GM23338 (cell line): ENCODE results near the gene SLBP. TPM values are rescaled to one million over a fixed set of nuclear protein-coding genes. Genes with fewer than 3 reads are reported as not detected.

Experiments used
- ATAC-seq: fragments of 200-7000 bp; cut with Tn5 transposase; 3 replicates; pipeline ENCODE4 v1.9.1; 2020
- DNase-seq: peaks from one replicate; pipeline ENCODE4 v3.0.0-alpha.2; 2015; ENCODE audit warnings: low spot score
- H2AFZ ChIP-seq: fragments of 200-600 bp; sonication (generic); 2 replicates; pipeline ENCODE4 v1.8.0; 2016; ENCODE audit warnings: antibody characterized with exemption, mild to moderate bottlenecking, moderate library complexity
- H3F3A ChIP-seq: fragments of 200-600 bp; sonication (generic); replicated peaks from 2 replicates; pipeline ENCODE4 v1.8.0; 2017; ENCODE audit warnings: antibody characterized with exemption, mixed run types, low read depth
- H3K27ac ChIP-seq: fragments of 200-600 bp; sonication (generic); 2 replicates; pipeline ENCODE4 v1.6.1; 2016; ENCODE audit warnings: low read depth
- H3K27me3 ChIP-seq: fragments of 200-600 bp; sonication (generic); 2 replicates; pipeline ENCODE4 v1.8.0; 2016; ENCODE audit warnings: mild to moderate bottlenecking, mixed run types, moderate library complexity; ENCODE audit not compliant: insufficient read depth
- H3K36me3 ChIP-seq: fragments of 200-600 bp; sonication (generic); 2 replicates; pipeline ENCODE4 v1.8.0; 2016; ENCODE audit warnings: mild to moderate bottlenecking; ENCODE audit not compliant: insufficient read depth
- H3K4me1 ChIP-seq: fragments of 200-600 bp; sonication (generic); 2 replicates; pipeline ENCODE4 v1.8.0; 2016; ENCODE audit warnings: mild to moderate bottlenecking, moderate library complexity; ENCODE audit not compliant: insufficient read depth
- H3K4me2 ChIP-seq: fragments of 200-600 bp; sonication (generic); 2 replicates; pipeline ENCODE4 v1.7.1; 2017; ENCODE audit warnings: mixed run types
- H3K4me3 ChIP-seq: fragments of 200-600 bp; sonication (generic); 2 replicates; pipeline ENCODE4 v1.6.1; 2016; ENCODE audit warnings: mixed run types
- H3K79me2 ChIP-seq: fragments of 200-600 bp; sonication (generic); replicated peaks from 2 replicates; pipeline ENCODE4 v1.8.0; 2017; ENCODE audit warnings: mild to moderate bottlenecking; ENCODE audit not compliant: insufficient read depth
- H3K9me2 ChIP-seq: fragments of 200-600 bp; sonication (generic); 2 replicates; pipeline ENCODE4 v1.8.0; 2017; ENCODE audit not compliant: insufficient read depth
- H4K20me1 ChIP-seq: fragments of 200-600 bp; sonication (generic); replicated peaks from 2 replicates; pipeline ENCODE4 v1.8.0; 2017; ENCODE audit warnings: mild to moderate bottlenecking; ENCODE audit not compliant: insufficient read depth
- H3K27ac Mint-ChIP-seq: 2 replicates; pipeline ENCODE4 v1.8.0; 2020; ENCODE audit warnings: inconsistent platforms, mild to moderate bottlenecking, moderate library complexity, mixed read lengths
- H3K27me3 Mint-ChIP-seq: 3 replicates; pipeline ENCODE4 v1.8.0; 2022; ENCODE audit warnings: low read depth, mild to moderate bottlenecking, moderate library complexity, mixed read lengths, inconsistent platforms; ENCODE audit not compliant: insufficient read depth, poor library complexity
- H3K36me3 Mint-ChIP-seq: 3 replicates; pipeline ENCODE4 v1.8.0; 2021; ENCODE audit warnings: low read depth, mild to moderate bottlenecking, inconsistent platforms, moderate library complexity, mixed read lengths
- H3K4me1 Mint-ChIP-seq: 3 replicates; pipeline ENCODE4 v1.8.0; 2020; ENCODE audit warnings: mild to moderate bottlenecking, inconsistent platforms, mixed read lengths
- H3K4me3 Mint-ChIP-seq: 3 replicates; pipeline ENCODE4 v1.8.0; 2021; ENCODE audit warnings: moderate library complexity, mild to moderate bottlenecking, inconsistent platforms, mixed read lengths
- H3K9me3 Mint-ChIP-seq: 3 replicates; pipeline ENCODE4 v1.8.0; 2020; ENCODE audit warnings: moderate library complexity, mild to moderate bottlenecking, inconsistent platforms, mixed read lengths
- CREB1 ChIP-seq: fragments of 250-450 bp; sonication (Bioruptor Pico); IDR thresholded peaks from 2 replicates; pipeline ENCODE4 v1.5.0; 2020; ENCODE audit warnings: low read depth, mild to moderate bottlenecking, moderate library complexity
- EZH2 ChIP-seq: fragments of 200-600 bp; sonication (generic); IDR thresholded peaks from one replicate; pipeline ENCODE4 v1.8.0; 2017; ENCODE audit warnings: antibody characterized with exemption, mild to moderate bottlenecking, low read depth; ENCODE audit not compliant: unreplicated experiment
- EZH2phosphoT487 ChIP-seq: fragments of 200-600 bp; sonication (generic); IDR thresholded peaks from one replicate; pipeline ENCODE4 v1.8.1; 2018; ENCODE audit warnings: antibody characterized with exemption; ENCODE audit not compliant: unreplicated experiment
- JUNB ChIP-seq: IDR thresholded peaks from one replicate; pipeline ENCODE4 v1.6.1; 2016; ENCODE audit warnings: antibody characterized with exemption; ENCODE audit not compliant: unreplicated experiment
- NANOG ChIP-seq: IDR thresholded peaks from 2 replicates; pipeline ENCODE4 v1.6.1; 2016; ENCODE audit warnings: antibody characterized with exemption, borderline replicate concordance
- POLR2AphosphoS5 ChIP-seq: IDR thresholded peaks from 2 replicates; pipeline ENCODE4 v1.6.1; 2016; ENCODE audit warnings: antibody characterized with exemption, low read depth
- STAT1 ChIP-seq: IDR thresholded peaks from one replicate; pipeline ENCODE4 v1.6.1; 2016; ENCODE audit warnings: antibody characterized with exemption; ENCODE audit not compliant: unreplicated experiment
- ZNF114 ChIP-seq: fragments of 250-450 bp; sonication (Bioruptor Pico); IDR thresholded peaks from 2 replicates; pipeline ENCODE4 v1.5.0; 2020; ENCODE audit warnings: mild to moderate bottlenecking, moderate library complexity
- ZNF331 ChIP-seq: fragments of 250-450 bp; sonication (Bioruptor Pico); IDR thresholded peaks from 2 replicates; pipeline ENCODE4 v1.5.0; 2020; ENCODE audit warnings: low read depth, mild to moderate bottlenecking, moderate library complexity
- polyA plus RNA-seq: library from polyadenylated mRNA; unstranded; fragments of >200 nt; fragmentation: Nextera tagmentation; extraction: Ambion mirVana; gene quantifications from 2 replicates; pipeline ENCODE4 v1.2.1, GENCODE V29; 2016
- total RNA-seq: library from RNA; depleted of rRNA; stranded (reverse); fragments of >200 nt; shearing (Covaris generic); gene quantifications from 2 replicates; pipeline ENCODE4 v1.2.3, GENCODE V29; 2014
- TF ChIP-seq, protein P1 (sequence below): IDR thresholded peaks from 2 replicates; pipeline ENCODE4 v1.6.1; 2016; ENCODE audit warnings: antibody characterized with exemption
- TF ChIP-seq, protein P2 (sequence below): IDR thresholded peaks from one replicate; pipeline ENCODE4 v1.6.1; 2018; ENCODE audit warnings: antibody characterized with exemption; ENCODE audit not compliant: unreplicated experiment
- TF ChIP-seq, protein P3 (sequence below): fragments of 250-450 bp; sonication (Bioruptor Pico); IDR thresholded peaks from 2 replicates; pipeline ENCODE4 v1.5.0; 2020; ENCODE audit warnings: mild to moderate bottlenecking, moderate library complexity
- TF ChIP-seq, protein P4 (sequence below), 2 experiments: fragments of 200-600 bp in 1 of 2; sonication (generic) in 1 of 2; conservative IDR thresholded peaks; 2 replicates each; pipeline versions ENCODE4 v1.5.1 to v1.6.1; 2016 to 2017; ENCODE audit warnings: antibody characterized with exemption in 2 of 2, low read depth in 2 of 2, mild to moderate bottlenecking in 2 of 2, moderate library complexity in 1 of 2

SLBP gene
- total and polyA plus RNA-seq, 2 experiments from 2014 or later, result 54.4 to 58.6 TPM

DNA sequence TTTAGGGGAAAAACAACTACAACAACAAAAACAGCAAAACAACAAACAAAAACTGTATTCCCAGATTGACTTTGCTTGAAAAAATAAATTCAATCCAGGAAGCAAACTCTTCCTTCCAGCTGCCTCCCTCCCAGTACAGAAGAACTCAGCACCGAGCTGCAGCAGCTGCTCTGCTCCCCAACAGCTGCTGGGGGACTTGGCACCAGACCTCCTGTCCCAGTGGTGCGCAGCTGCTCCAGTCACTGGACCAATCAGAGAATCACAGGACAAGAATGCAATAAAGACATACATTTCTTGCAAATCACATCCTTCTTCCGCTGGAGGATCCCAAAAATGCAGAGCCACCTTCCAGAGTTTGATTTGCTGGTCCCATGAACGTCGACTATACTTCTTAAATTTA is 16.2 kb downstream of the SLBP start:
- no peak overlapping the region for H3K4me3 ChIP-seq
- no peak overlapping the region for H3K4me2 ChIP-seq
- H3F3A ChIP-seq, result no peaks in the 10 kb centered on the region
- Mint-ChIP-seq H3K36me3 (peaks cover 82% of the 10 kb centered on the region), H3K4me3 (no peak overlapping the region), H3K27ac (no peak overlapping the region), H3K4me1 (no peaks in the 10 kb centered on the region), H3K9me3 (no peaks in the 10 kb centered on the region), H3K27me3 (peaks cover 6% of the 10 kb centered on the region)
- no peak overlapping the region for H2AFZ ChIP-seq
- ATAC-seq (no peak), DNase-seq (no peak)
- peaks cover 3% of the 10 kb centered on the region; the same call in 1 of the 2 replicates for H3K79me2 ChIP-seq
- H3K36me3 ChIP-seq, result peaks cover 35% of the 10 kb centered on the region
- TF ChIP-seq, protein P1, sequence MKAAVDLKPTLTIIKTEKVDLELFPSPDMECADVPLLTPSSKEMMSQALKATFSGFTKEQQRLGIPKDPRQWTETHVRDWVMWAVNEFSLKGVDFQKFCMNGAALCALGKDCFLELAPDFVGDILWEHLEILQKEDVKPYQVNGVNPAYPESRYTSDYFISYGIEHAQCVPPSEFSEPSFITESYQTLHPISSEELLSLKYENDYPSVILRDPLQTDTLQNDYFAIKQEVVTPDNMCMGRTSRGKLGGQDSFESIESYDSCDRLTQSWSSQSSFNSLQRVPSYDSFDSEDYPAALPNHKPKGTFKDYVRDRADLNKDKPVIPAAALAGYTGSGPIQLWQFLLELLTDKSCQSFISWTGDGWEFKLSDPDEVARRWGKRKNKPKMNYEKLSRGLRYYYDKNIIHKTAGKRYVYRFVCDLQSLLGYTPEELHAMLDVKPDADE, result no peak
- TF ChIP-seq, protein P2, sequence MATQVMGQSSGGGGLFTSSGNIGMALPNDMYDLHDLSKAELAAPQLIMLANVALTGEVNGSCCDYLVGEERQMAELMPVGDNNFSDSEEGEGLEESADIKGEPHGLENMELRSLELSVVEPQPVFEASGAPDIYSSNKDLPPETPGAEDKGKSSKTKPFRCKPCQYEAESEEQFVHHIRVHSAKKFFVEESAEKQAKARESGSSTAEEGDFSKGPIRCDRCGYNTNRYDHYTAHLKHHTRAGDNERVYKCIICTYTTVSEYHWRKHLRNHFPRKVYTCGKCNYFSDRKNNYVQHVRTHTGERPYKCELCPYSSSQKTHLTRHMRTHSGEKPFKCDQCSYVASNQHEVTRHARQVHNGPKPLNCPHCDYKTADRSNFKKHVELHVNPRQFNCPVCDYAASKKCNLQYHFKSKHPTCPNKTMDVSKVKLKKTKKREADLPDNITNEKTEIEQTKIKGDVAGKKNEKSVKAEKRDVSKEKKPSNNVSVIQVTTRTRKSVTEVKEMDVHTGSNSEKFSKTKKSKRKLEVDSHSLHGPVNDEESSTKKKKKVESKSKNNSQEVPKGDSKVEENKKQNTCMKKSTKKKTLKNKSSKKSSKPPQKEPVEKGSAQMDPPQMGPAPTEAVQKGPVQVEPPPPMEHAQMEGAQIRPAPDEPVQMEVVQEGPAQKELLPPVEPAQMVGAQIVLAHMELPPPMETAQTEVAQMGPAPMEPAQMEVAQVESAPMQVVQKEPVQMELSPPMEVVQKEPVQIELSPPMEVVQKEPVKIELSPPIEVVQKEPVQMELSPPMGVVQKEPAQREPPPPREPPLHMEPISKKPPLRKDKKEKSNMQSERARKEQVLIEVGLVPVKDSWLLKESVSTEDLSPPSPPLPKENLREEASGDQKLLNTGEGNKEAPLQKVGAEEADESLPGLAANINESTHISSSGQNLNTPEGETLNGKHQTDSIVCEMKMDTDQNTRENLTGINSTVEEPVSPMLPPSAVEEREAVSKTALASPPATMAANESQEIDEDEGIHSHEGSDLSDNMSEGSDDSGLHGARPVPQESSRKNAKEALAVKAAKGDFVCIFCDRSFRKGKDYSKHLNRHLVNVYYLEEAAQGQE, result no peak
- TF ChIP-seq, protein P3, sequence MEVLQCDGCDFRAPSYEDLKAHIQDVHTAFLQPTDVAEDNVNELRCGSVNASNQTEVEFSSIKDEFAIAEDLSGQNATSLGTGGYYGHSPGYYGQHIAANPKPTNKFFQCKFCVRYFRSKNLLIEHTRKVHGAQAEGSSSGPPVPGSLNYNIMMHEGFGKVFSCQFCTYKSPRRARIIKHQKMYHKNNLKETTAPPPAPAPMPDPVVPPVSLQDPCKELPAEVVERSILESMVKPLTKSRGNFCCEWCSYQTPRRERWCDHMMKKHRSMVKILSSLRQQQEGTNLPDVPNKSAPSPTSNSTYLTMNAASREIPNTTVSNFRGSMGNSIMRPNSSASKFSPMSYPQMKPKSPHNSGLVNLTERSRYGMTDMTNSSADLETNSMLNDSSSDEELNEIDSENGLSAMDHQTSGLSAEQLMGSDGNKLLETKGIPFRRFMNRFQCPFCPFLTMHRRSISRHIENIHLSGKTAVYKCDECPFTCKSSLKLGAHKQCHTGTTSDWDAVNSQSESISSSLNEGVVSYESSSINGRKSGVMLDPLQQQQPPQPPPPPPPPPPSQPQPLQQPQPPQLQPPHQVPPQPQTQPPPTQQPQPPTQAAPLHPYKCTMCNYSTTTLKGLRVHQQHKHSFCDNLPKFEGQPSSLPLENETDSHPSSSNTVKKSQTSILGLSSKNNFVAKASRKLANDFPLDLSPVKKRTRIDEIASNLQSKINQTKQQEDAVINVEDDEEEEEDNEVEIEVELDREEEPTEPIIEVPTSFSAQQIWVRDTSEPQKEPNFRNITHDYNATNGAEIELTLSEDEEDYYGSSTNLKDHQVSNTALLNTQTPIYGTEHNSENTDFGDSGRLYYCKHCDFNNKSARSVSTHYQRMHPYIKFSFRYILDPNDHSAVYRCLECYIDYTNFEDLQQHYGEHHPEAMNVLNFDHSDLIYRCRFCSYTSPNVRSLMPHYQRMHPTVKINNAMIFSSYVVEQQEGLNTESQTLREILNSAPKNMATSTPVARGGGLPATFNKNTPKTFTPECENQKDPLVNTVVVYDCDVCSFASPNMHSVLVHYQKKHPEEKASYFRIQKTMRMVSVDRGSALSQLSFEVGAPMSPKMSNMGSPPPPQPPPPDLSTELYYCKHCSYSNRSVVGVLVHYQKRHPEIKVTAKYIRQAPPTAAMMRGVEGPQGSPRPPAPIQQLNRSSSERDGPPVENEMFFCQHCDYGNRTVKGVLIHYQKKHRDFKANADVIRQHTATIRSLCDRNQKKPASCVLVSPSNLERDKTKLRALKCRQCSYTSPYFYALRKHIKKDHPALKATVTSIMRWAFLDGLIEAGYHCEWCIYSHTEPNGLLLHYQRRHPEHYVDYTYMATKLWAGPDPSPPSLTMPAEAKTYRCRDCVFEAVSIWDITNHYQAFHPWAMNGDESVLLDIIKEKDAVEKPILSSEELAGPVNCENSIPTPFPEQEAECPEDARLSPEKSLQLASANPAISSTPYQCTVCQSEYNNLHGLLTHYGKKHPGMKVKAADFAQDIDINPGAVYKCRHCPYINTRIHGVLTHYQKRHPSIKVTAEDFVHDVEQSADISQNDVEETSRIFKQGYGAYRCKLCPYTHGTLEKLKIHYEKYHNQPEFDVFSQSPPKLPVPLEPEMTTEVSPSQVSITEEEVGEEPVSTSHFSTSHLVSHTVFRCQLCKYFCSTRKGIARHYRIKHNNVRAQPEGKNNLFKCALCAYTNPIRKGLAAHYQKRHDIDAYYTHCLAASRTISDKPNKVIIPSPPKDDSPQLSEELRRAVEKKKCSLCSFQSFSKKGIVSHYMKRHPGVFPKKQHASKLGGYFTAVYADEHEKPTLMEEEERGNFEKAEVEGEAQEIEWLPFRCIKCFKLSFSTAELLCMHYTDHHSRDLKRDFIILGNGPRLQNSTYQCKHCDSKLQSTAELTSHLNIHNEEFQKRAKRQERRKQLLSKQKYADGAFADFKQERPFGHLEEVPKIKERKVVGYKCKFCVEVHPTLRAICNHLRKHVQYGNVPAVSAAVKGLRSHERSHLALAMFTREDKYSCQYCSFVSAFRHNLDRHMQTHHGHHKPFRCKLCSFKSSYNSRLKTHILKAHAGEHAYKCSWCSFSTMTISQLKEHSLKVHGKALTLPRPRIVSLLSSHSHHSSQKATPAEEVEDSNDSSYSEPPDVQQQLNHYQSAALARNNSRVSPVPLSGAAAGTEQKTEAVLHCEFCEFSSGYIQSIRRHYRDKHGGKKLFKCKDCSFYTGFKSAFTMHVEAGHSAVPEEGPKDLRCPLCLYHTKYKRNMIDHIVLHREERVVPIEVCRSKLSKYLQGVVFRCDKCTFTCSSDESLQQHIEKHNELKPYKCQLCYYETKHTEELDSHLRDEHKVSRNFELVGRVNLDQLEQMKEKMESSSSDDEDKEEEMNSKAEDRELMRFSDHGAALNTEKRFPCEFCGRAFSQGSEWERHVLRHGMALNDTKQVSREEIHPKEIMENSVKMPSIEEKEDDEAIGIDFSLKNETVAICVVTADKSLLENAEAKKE, result no peak
- TF ChIP-seq, protein P4, sequence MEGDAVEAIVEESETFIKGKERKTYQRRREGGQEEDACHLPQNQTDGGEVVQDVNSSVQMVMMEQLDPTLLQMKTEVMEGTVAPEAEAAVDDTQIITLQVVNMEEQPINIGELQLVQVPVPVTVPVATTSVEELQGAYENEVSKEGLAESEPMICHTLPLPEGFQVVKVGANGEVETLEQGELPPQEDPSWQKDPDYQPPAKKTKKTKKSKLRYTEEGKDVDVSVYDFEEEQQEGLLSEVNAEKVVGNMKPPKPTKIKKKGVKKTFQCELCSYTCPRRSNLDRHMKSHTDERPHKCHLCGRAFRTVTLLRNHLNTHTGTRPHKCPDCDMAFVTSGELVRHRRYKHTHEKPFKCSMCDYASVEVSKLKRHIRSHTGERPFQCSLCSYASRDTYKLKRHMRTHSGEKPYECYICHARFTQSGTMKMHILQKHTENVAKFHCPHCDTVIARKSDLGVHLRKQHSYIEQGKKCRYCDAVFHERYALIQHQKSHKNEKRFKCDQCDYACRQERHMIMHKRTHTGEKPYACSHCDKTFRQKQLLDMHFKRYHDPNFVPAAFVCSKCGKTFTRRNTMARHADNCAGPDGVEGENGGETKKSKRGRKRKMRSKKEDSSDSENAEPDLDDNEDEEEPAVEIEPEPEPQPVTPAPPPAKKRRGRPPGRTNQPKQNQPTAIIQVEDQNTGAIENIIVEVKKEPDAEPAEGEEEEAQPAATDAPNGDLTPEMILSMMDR (conservative IDR thresholded peaks at IDR 0.05; ENCODE audit: low read depth in 2 of 2), result no peak
- TF ChIP-seq CREB1 (CRISPR knock-in tag), result no peak
- no peak for TF ChIP-seq NANOG
- TF ChIP-seq STAT1, result no peak
- no peak for TF ChIP-seq EZH2
- TF ChIP-seq EZH2phosphoT487, result no peak
- TF ChIP-seq ZNF114 (CRISPR knock-in tag), result no peak
- no peak for TF ChIP-seq JUNB
- TF ChIP-seq ZNF331, result no peak
- no peak for TF ChIP-seq POLR2AphosphoS5
- H4K20me1 ChIP-seq, result peaks cover 32% of the 10 kb centered on the region
- H3K4me1 ChIP-seq, result no peaks in the 10 kb centered on the region
- no peak overlapping the region for H3K27ac ChIP-seq
- H3K27me3 ChIP-seq, result no peaks in the 10 kb centered on the region
- H3K9me2 ChIP-seq, result no peaks in the 10 kb centered on the region
